Stimulated activated CD8-positive, alpha-beta memory T cell treated with anti-CD3 and anti-CD28 coated beads, Interleukin-7, amount 100 ng/mL, for 1 hour (primary cell): Measurements from ENCODE around the gene DPYD.

Source experiments
- DNase-seq, 2 donors: peaks; one replicate each; pipeline ENCODE4 v3.0.0-alpha.2; 2020; ENCODE audit warnings: low read depth in 2 of 2

DPYD gene

GRCh38 chr1:97091679-97092078 is 829.2 kb downstream of the DPYD start:
- DNase-seq = no peak

GRCh38 chr1:97091263-97091662 is 829.6 kb downstream of the DPYD start:
- DNase-seq = no peak

- no peak for DNase-seq
These were observed 830.1 kb downstream of the DPYD start for GRCh38 chr1:97090725-97091124.

GRCh38 chr1:97089173-97089572 is 831.7 kb downstream of the DPYD start:
- DNase-seq = no peak

- no peak for DNase-seq
These were observed 832.4 kb downstream of the DPYD start for GRCh38 chr1:97088391-97088790.

- no peak for DNase-seq
These were observed 836.3 kb downstream of the DPYD start for GRCh38 chr1:97084546-97084945.

GRCh38 chr1:97082160-97082848 is 838.5 kb downstream of the DPYD start:
- DNase-seq = no peak

GRCh38 chr1:97078872-97079271 is 842.0 kb downstream of the DPYD start:
- no peak for DNase-seq

- no peak for DNase-seq
These were observed 843.6 kb downstream of the DPYD start for GRCh38 chr1:97077221-97077620.

GRCh38 chr1:97074771-97075170 is 846.1 kb downstream of the DPYD start:
- no peak for DNase-seq

- no peak for DNase-seq
These were observed 846.9 kb downstream of the DPYD start for GRCh38 chr1:97073936-97074335.

GRCh38 chr1:97073169-97073568 is 847.7 kb downstream of the DPYD start:
- DNase-seq = no peak

- no peak for DNase-seq
These were observed 849.7 kb downstream of the DPYD start for GRCh38 chr1:97071173-97071572.

- DNase-seq = no peak
These were observed 850.5 kb downstream of the DPYD start for GRCh38 chr1:97070376-97070775.

GRCh38 chr1:97069312-97069711 is 851.5 kb downstream of the DPYD start:
- no peak for DNase-seq

GRCh38 chr1:97066860-97067259 is 854.0 kb downstream of the DPYD start:
- DNase-seq = no peak

- DNase-seq = no peak
These were observed 857.3 kb downstream of the DPYD start for GRCh38 chr1:97063532-97063931.

GRCh38 chr1:97061604-97062003 is 859.2 kb downstream of the DPYD start:
- no peak for DNase-seq

GRCh38 chr1:97056386-97056785 is 864.4 kb downstream of the DPYD start:
- no peak for DNase-seq

GRCh38 chr1:97053268-97053667 is 867.6 kb downstream of the DPYD start:
- no peak for DNase-seq

- DNase-seq = no peak
These were observed 869.0 kb downstream of the DPYD start for GRCh38 chr1:97051823-97052222.

- no peak for DNase-seq
These were observed 870.3 kb downstream of the DPYD start for GRCh38 chr1:97050506-97050905.

GRCh38 chr1:97047421-97047793 is 873.4 kb downstream of the DPYD start:
- DNase-seq = no peak

- DNase-seq = no peak
These were observed 873.9 kb downstream of the DPYD start for GRCh38 chr1:97046765-97047420.
